ENCODE results near the gene SS18L1.

The SS18L1 gene

DNA sequence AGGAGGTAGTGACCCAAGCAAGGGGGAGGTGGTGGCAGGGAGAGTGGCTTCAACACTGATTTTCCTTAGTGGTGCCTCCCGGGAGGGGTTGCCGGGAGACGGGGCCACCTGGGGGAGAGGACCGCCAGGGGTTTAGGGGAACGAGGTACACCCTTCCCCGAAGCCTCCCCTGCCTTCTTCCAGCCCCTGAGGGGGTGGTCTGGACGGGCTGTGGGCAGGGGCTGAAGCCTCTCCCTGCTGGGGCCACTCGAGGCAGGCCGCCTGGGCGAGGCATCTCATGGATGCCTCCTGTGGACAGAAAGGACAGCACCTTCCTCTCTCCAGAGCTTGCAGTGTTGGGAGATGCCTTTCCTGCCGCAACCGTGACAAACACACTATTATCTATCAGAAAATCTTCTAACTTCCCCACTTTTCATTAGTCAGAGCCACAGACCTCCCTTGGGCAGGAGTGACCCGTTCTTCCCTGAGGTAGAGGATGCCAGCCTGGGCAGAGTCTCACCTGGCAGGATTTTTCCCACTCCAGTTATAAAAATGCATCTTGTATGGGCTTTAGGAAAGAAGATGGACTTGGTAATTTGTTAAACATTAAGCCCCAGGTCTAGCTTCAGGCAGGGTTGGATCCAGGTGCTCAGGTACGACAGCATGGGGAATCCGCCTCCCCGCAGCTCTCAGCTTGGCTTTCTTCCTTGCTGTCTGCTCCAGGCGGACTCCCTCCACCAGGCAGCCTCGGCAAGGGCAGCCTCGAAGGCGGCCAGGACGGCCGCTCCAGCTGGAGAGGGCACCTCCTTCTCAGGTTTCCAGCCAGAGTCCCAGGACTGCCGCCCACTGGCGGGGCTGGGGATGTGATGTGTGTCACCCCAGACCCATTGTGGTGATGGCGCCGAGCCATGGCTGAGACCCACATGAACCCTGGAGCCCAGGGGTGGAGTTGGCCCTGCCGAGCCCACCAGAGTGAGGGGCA is 65.5 kb downstream of the SS18L1 start:
- no peak for DNase-seq (ENCODE audit: low spot score)
- in situ Hi-C loops (cut with MboI; ENCODE audit: low pct_unique_long_range_greater_than_20kb, low sequenced_read_pairs, unreplicated experiment) = no loop called here
- TF ChIP-seq, protein P1, sequence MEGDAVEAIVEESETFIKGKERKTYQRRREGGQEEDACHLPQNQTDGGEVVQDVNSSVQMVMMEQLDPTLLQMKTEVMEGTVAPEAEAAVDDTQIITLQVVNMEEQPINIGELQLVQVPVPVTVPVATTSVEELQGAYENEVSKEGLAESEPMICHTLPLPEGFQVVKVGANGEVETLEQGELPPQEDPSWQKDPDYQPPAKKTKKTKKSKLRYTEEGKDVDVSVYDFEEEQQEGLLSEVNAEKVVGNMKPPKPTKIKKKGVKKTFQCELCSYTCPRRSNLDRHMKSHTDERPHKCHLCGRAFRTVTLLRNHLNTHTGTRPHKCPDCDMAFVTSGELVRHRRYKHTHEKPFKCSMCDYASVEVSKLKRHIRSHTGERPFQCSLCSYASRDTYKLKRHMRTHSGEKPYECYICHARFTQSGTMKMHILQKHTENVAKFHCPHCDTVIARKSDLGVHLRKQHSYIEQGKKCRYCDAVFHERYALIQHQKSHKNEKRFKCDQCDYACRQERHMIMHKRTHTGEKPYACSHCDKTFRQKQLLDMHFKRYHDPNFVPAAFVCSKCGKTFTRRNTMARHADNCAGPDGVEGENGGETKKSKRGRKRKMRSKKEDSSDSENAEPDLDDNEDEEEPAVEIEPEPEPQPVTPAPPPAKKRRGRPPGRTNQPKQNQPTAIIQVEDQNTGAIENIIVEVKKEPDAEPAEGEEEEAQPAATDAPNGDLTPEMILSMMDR (IDR thresholded peaks at IDR 0.05; ENCODE audit: extremely low read depth, insufficient read depth, missing control alignments) = no peak

DNA sequence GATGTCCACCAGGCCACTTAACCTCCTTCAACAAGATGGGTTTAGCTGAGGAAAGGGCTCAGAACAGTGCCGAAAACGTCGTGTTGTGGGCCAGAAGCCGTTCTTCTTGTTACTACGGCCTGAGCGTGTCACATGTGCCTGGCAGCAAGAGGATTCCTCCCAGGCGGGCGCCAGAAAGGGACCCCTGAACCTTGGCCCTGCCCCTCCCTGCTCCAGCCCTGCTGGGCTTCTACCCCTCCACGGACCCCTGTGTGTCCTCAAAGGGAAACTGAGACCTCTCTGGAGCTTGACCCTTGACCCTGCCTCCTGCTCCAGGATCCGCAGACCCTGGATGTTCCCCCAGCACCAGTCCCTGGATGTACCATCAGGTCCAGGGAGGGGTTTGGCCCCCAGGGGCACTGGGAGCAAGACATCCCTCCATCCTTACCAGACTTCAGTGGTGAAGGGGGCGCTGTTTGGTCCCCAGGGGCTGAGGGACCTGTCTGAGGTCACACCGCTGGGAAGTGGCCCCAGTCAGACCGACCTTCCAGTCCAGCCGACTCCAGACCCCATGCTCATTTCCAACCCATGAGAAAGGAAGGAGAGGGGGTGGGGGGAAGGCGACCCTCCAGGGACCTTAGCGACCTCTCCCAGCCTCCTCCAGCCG is 66.4 kb downstream of the SS18L1 start:
- in situ Hi-C loops (cut with MboI; ENCODE audit: low pct_unique_long_range_greater_than_20kb, low sequenced_read_pairs, unreplicated experiment) = no loop called here
- no peak for DNase-seq (ENCODE audit: low spot score)
- TF ChIP-seq, protein P1 (IDR thresholded peaks at IDR 0.05; ENCODE audit: extremely low read depth, insufficient read depth, missing control alignments) = no peak

DNA sequence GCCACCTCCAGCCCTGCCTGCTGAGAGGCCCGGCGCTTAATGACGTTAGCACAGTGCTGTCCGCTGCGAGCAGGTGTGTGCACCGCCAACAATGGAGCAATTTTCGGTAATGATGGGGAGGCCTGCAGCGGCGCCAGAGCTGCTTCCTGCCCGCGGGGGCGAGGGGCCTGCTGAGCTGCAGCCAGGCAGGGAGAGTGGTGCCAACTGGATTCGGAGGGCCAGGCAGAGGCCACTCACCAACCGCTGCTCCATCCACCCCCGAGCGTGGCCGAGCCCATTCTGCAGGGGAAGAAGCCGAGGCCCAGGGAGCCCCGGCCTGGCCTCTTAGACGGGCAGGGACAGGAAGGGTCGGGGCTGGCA is 66.9 kb downstream of the SS18L1 start:
- in situ Hi-C loops (cut with MboI; ENCODE audit: low pct_unique_long_range_greater_than_20kb, low sequenced_read_pairs, unreplicated experiment) = no loop called here

DNA sequence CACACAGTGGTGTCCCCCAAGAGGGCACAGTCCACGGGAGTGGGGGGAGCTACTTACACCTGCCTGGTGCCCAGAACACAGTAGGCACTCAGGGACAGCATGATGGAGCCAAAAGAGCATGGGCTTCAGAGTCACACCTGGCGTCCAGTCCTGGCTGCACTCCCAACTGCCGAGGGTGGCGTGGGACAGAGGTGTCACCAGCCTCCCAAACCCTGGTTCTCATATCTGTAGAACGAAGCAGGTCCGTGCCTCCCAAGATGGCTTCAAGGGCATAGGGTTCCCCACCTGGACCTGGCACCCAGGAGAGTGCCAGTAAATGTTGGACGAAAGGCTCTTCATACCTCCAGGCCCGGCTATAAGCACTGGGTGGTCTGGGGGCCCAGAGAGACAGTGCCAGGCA is 67.6 kb downstream of the SS18L1 start:
- in situ Hi-C loops (cut with MboI; ENCODE audit: low pct_unique_long_range_greater_than_20kb, low sequenced_read_pairs, unreplicated experiment) = no loop called here
- no peak for DNase-seq (ENCODE audit: low spot score)
- TF ChIP-seq, protein P1 (IDR thresholded peaks at IDR 0.05; ENCODE audit: extremely low read depth, insufficient read depth, missing control alignments) = no peak

More for the DNA sequence above, 66.9 kb downstream of the SS18L1 start:
- no peak for DNase-seq (ENCODE audit: low spot score)
- TF ChIP-seq, protein P1 (IDR thresholded peaks at IDR 0.05; ENCODE audit: extremely low read depth, insufficient read depth, missing control alignments) = no peak

DNA sequence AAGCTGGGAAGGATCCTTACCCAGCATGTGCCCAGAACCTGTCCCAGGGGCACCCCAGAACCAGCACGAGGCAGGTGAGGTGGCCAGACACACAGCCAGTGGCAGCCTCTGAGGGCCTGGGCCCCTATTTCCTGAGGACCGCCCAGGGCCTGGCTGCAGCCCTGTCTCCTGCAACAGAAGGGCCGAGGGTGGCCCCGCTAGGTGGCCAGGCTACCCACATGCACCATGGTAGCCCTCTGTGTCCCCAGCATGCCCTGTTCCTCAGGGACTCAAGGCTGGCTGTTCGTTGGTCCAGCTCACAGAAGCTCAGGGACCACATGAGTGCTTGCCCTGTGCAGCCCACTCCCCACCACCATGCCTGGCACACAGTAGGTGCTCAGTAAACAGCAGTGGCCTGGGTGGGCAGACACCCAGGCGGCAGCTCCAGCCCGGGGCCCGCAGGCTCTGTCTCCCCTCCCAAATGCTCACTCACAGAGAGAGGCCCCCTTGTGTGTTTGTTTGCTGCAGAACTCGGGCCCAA is 68.3 kb downstream of the SS18L1 start:
- no peak for DNase-seq (ENCODE audit: low spot score)
- TF ChIP-seq, protein P1 (IDR thresholded peaks at IDR 0.05; ENCODE audit: extremely low read depth, insufficient read depth, missing control alignments) = no peak
- in situ Hi-C loops (cut with MboI; ENCODE audit: low pct_unique_long_range_greater_than_20kb, low sequenced_read_pairs, unreplicated experiment) = no loop called here

DNA sequence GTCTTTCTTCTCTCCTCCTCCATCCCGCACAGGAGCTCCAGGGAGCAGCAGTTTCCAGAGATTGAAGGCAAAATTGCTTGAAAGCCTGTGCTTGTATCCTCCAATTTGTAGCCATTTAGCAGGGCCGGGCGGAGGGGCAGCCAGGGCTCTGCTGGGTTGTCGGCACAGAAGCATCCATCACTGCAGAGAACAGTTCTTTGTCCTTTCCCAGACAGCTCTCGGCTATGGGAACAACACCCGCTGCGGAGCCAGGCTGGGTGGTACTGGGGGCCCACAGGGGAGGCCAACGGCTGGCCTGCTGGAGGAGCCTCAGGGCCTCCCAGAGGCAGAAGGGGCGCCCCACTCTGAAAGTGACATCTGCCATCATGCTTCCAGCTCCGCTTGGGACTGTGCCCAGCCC is 68.7 kb downstream of the SS18L1 start:
- in situ Hi-C loops (cut with MboI; ENCODE audit: low pct_unique_long_range_greater_than_20kb, low sequenced_read_pairs, unreplicated experiment) = no loop called here
- DNase-seq (ENCODE audit: low spot score) = no peak
- TF ChIP-seq, protein P1 (IDR thresholded peaks at IDR 0.05; ENCODE audit: extremely low read depth, insufficient read depth, missing control alignments) = no peak

All from GM13977 (cell line).